GM12873 (cell line): ENCODE results near the gene DTNB.

Experiments used
- TF ChIP-seq, protein P1 (sequence below): IDR thresholded peaks from 2 replicates; pipeline ENCODE4 v1.5.1; 2012; ENCODE audit warnings: low read depth, mild to moderate bottlenecking, moderate library complexity, low read length, control low read depth; ENCODE audit not compliant: insufficient read depth; ENCODE audit errors: missing control alignments

DTNB gene

GRCh38 chr2:25374411-25374810 lies 299.0 kb downstream of the DTNB start:
- TF ChIP-seq, protein P1, sequence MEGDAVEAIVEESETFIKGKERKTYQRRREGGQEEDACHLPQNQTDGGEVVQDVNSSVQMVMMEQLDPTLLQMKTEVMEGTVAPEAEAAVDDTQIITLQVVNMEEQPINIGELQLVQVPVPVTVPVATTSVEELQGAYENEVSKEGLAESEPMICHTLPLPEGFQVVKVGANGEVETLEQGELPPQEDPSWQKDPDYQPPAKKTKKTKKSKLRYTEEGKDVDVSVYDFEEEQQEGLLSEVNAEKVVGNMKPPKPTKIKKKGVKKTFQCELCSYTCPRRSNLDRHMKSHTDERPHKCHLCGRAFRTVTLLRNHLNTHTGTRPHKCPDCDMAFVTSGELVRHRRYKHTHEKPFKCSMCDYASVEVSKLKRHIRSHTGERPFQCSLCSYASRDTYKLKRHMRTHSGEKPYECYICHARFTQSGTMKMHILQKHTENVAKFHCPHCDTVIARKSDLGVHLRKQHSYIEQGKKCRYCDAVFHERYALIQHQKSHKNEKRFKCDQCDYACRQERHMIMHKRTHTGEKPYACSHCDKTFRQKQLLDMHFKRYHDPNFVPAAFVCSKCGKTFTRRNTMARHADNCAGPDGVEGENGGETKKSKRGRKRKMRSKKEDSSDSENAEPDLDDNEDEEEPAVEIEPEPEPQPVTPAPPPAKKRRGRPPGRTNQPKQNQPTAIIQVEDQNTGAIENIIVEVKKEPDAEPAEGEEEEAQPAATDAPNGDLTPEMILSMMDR, result no peak

DNA sequence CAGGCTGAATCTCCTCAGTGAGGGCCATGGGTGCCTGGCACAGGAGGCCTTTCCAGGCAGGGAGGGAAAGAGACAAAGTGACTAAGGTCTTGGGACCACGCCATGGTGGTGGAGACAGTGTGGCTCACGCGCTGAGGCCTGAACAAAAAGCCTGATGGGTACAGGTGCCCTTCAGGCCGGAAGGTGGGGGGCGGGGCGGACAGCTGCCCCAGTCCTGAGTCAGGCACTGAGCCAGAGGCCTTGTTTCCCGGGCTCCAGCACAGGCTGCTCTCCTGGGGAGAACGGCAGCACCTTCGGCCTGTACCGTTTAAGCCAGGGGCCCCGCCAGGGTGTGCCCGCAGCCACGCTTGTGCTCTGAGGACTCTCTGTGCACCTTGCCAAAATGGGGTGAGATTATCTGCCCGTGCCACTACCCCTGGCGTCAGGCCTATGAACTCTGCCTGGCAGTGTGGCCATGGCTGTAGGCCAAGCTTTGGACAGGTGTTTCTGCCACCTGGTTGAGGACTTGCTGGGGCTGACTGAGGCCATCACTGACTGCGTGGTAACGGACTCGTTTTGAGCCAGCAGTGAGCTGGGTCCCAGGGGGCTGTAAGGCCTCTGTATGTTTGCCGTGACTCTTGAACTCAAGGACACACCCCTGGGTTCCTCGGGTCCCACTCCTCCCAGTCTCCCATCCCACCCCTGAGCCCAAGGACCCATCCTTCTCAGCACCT lies 300.0 kb downstream of the DTNB start:
- TF ChIP-seq, protein P1, result no peak

GRCh38 chr2:25372405-25373268 lies 300.7 kb downstream of the DTNB start:
- TF ChIP-seq, protein P1, result no peak

- TF ChIP-seq, protein P1, result no peak
Measured at GRCh38 chr2:25371253-25372241, 301.8 kb downstream of the DTNB start.

DNA sequence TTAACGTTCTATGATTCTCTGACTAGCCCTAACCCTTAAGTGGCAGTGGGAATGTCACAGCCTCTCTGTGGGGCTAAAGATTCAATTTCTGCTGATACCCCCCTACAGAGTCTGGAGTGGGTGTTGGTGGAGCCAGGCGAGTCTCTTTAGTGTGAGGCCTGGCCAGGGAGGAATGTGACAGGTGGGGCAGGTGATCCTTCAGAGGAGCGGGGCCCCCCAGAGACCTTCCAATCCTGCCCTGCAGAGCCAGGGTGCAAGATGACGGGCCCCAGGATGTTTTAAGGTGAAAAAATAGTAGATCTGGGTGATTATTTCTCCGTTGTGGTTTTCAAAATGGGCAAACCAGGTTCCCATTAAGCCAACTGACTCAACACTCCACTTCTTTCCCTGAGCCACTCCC lies 303.5 kb downstream of the DTNB start:
- TF ChIP-seq, protein P1, result no peak

GRCh38 chr2:25369439-25369838 lies 303.9 kb downstream of the DTNB start:
- TF ChIP-seq, protein P1, result no peak

DNA sequence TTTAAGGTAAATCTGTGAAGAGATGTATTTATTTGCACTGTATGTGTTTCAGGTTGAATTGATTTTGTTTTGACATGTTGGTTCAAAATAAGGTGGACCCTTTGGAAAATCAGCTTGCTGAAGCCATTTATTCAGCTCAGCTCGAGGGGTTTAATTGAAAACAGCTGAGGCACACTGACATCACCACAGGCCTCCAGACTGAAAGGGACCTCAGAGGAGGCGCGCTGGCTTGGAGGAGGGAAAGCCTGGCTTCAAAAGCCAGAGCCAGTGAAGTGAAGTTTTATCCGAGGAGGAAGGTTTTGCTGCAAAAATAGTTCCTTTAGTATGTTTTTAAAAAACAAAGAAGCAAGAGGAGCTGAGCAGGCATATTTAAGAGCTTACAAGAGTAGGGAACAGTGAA lies 304.7 kb downstream of the DTNB start:
- TF ChIP-seq, protein P1, result no peak
